Brain microvascular endothelial cell (primary cell): ENCODE measurements around the gene MAD1L1.
A peak's percentile ranks its signal among the peaks of the same experiment; 100 is the strongest.

Experiments used
- DNase-seq: peaks from one replicate; pipeline ENCODE4 v3.0.0-alpha.2; 2020
- H3K27ac ChIP-seq: fragments of 250-450 bp; sonication (Bioruptor Pico); 2 replicates; pipeline ENCODE4 v1.5.1; 2020; ENCODE audit warnings: mild to moderate bottlenecking, moderate library complexity
- H3K27me3 ChIP-seq: fragments of 250-450 bp; sonication (Bioruptor Pico); replicated peaks from 2 replicates; pipeline ENCODE4 v1.5.1; 2020; ENCODE audit warnings: mild to moderate bottlenecking
- H3K36me3 ChIP-seq: fragments of 250-450 bp; sonication (Bioruptor Pico); replicated peaks from 2 replicates; pipeline ENCODE4 v1.5.1; 2020; ENCODE audit warnings: mild to moderate bottlenecking
- H3K4me3 ChIP-seq: 2 replicates; pipeline ENCODE4 v1.5.1; 2011; ENCODE audit warnings: low read depth, mild to moderate bottlenecking, control low read depth, low read length, moderate library complexity
- CTCF ChIP-seq: IDR thresholded peaks from 2 replicates; pipeline ENCODE4 v1.5.1; 2011; ENCODE audit warnings: low read depth, mild to moderate bottlenecking, moderate library complexity, low read length, control low read depth, inconsistent platforms; ENCODE audit errors: missing control alignments
- in situ Hi-C: cut with HindIII; loops from 2 replicates; pipeline ENCODE4 v1.10.0; 2017; ENCODE audit warnings: low sequenced_read_pairs, low pct_ligation_motif_present

MAD1L1 gene

GRCh38 chr7:2112261-2113198 lies 120.2 kb downstream of the MAD1L1 start:
- Histone ChIP-seq H3K27ac (no peak overlapping the region), H3K36me3 (no peaks in the 10 kb centered on the region), H3K27me3 (no peaks in the 10 kb centered on the region), H3K4me3 (no peak overlapping the region)
- in situ Hi-C loops: no loop called here
- no peak for DNase-seq
- TF ChIP-seq CTCF: no peak

DNA sequence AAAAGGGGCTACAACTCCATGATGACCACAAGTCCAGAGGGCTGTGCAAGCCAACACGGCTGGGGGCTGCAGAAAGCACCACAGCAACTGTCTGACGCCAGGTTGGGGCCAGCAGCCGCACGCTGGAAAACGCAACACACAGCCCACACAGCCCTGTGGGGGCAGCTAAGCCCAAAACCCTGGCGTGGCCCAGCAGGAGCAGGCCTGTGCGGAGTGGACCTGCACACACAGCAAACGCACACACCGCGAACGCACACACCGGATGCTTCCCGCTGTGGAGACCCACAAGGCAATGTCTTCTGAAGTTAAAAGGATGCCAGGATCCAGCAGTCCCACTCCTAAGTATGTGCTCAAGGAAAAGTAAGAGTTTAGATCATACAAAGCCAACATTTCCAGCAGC lies 121.2 kb downstream of the MAD1L1 start:
- Histone ChIP-seq H3K36me3 (no peaks in the 10 kb centered on the region), H3K4me3 (no peak overlapping the region), H3K27ac (no peak overlapping the region), H3K27me3 (no peaks in the 10 kb centered on the region)
- TF ChIP-seq CTCF: no peak
- in situ Hi-C loops: no loop called here
- no peak for DNase-seq

- no peaks in the 10 kb centered on the region for H3K36me3 ChIP-seq
- DNase-seq: peak; percentile 23
Measured at GRCh38 chr7:2110610-2111396, 121.9 kb downstream of the MAD1L1 start.

GRCh38 chr7:2109936-2110609 lies 122.7 kb downstream of the MAD1L1 start:
- Histone ChIP-seq H3K27me3 (no peaks in the 10 kb centered on the region), H3K4me3 (peak overlapping the region; percentile 29), H3K27ac (peak overlapping the region; percentile 86), H3K36me3 (no peaks in the 10 kb centered on the region)
- peak; percentile 94 for DNase-seq
- in situ Hi-C loops: no loop called here
- no peak for TF ChIP-seq CTCF

More at GRCh38 chr7:2110610-2111396, 121.9 kb downstream of the MAD1L1 start:
- no peak overlapping the region for H3K4me3 ChIP-seq
- no peak for TF ChIP-seq CTCF
- in situ Hi-C loops: no loop called here
- H3K27ac ChIP-seq: peak overlapping the region; percentile 86
- no peaks in the 10 kb centered on the region for H3K27me3 ChIP-seq

GRCh38 chr7:2109251-2109872 lies 123.4 kb downstream of the MAD1L1 start:
- H3K36me3 ChIP-seq: no peaks in the 10 kb centered on the region
- peak; percentile 23 for DNase-seq
- TF ChIP-seq CTCF: no peak
- no peaks in the 10 kb centered on the region for H3K27me3 ChIP-seq
- H3K27ac ChIP-seq: peak overlapping the region; percentile 86
- in situ Hi-C loops: no loop called here
- peak overlapping the region; percentile 29 for H3K4me3 ChIP-seq
